H1 (cell line): ENCODE data around the gene ULK1. TPM values are rescaled to one million over a fixed set of nuclear protein-coding genes. Genes with fewer than 3 reads are reported as not detected.

ENCODE experiments used
- CTCF ChIA-PET: fragments of 300-600 bp; sonication (Branson Sonifier 250); formaldehyde crosslinking; loops from one replicate; lab custom pipeline; 2021; ENCODE audit not compliant: partially characterized antibody; lab: Charles Lee
- POLR2A ChIA-PET: fragments of 300-600 bp; sonication (Branson Sonifier 250); formaldehyde crosslinking; loops from one replicate; lab custom pipeline; 2021; ENCODE audit warnings: inconsistent platforms; ENCODE audit not compliant: partially characterized antibody; lab: Charles Lee
- DNase-seq, 2 experiments: peaks; one replicate each; pipeline versions ENCODE4 v3.0.0 to v3.0.0-alpha.2; 2010 to 2022; ENCODE audit warnings: low spot score in 2 of 2, low read depth in 1 of 2, mixed read lengths in 1 of 2
- FAIRE-seq: peaks from 2 replicates; lab custom pipeline; 2011; peaks lifted over from hg19 to GRCh38; lab: Jason Lieb, UNC
- H2AFZ ChIP-seq: 2 replicates; pipeline ENCODE4 v1.8.1; 2012; ENCODE audit warnings: low read length, inconsistent platforms
- H2AK5ac ChIP-seq: 2 replicates; pipeline ENCODE4 v1.6.1; 2013; ENCODE audit warnings: low read depth, low read length
- H2BK120ac ChIP-seq: replicated peaks from 2 replicates; pipeline ENCODE3; 2013; ENCODE audit warnings: low read depth, low read length, inconsistent platforms
- H2BK12ac ChIP-seq: 2 replicates; pipeline ENCODE4 v1.6.1; 2013; ENCODE audit warnings: low read depth, low read length
- H2BK15ac ChIP-seq: 2 replicates; pipeline ENCODE4 v1.6.1; 2013; ENCODE audit warnings: low read length
- H2BK20ac ChIP-seq: 2 replicates; pipeline ENCODE4 v1.6.1; 2013; ENCODE audit warnings: low read length
- H2BK5ac ChIP-seq: 2 replicates; pipeline ENCODE4 v1.6.1; 2013; ENCODE audit warnings: low read depth, low read length
- H3K14ac ChIP-seq: 2 replicates; pipeline ENCODE4 v1.6.1; 2013; ENCODE audit warnings: inconsistent platforms; ENCODE audit not compliant: insufficient read length
- H3K18ac ChIP-seq: 2 replicates; pipeline ENCODE4 v1.6.1; 2013; ENCODE audit warnings: low read length; ENCODE audit errors: extremely low read depth
- H3K23ac ChIP-seq: 2 replicates; pipeline ENCODE4 v1.6.1; 2013; ENCODE audit warnings: inconsistent platforms; ENCODE audit not compliant: insufficient read length
- H3K23me2 ChIP-seq: 2 replicates; pipeline ENCODE4 v1.6.1; 2013; ENCODE audit warnings: low read depth, low read length
- H3K27ac ChIP-seq: 2 replicates; pipeline ENCODE4 v1.6.1; 2011; ENCODE audit warnings: low read depth, low read length, inconsistent platforms
- H3K27me3 ChIP-seq, 4 experiments: replicated peaks in 1 of 4; 1 replicate in 1 of 4; 2 replicates in 3 of 4; pipeline versions ENCODE4 v1.6.1 to v1.8.1; 2011 to 2013; ENCODE audit warnings: low read length in 3 of 4, mild to moderate bottlenecking in 3 of 4, inconsistent platforms in 2 of 4, mixed read lengths in 2 of 4, moderate library complexity in 1 of 4; ENCODE audit not compliant: control insufficient read depth in 3 of 4, insufficient read depth in 3 of 4; ENCODE audit errors: extremely low read depth in 1 of 4
- H3K36me3 ChIP-seq, 4 experiments: 2 replicates each; pipeline versions ENCODE4 v1.6.1 to v1.8.1; 2011 to 2013; ENCODE audit warnings: mild to moderate bottlenecking in 4 of 4, low read length in 3 of 4, moderate library complexity in 2 of 4, control low read depth in 1 of 4, inconsistent platforms in 1 of 4; ENCODE audit not compliant: insufficient read depth in 4 of 4, control insufficient read depth in 2 of 4
- H3K4ac ChIP-seq: replicated peaks from 2 replicates; pipeline ENCODE3; 2013; ENCODE audit warnings: low read length, low read depth, mixed read lengths, inconsistent platforms; ENCODE audit not compliant: insufficient read length
- H3K4me1 ChIP-seq, 4 experiments: replicated peaks in 1 of 4; 1 replicate in 1 of 4; 2 replicates in 3 of 4; pipeline versions ENCODE4 v1.6.1 to v1.8.1; 2011 to 2013; ENCODE audit warnings: low read length in 3 of 4, inconsistent platforms in 2 of 4, mixed read lengths in 1 of 4; ENCODE audit not compliant: insufficient read depth in 4 of 4, control insufficient read depth in 3 of 4
- H3K4me2 ChIP-seq, 2 experiments: 2 replicates each; pipeline versions ENCODE4 v1.6.1 to v1.8.1; 2011 to 2013; ENCODE audit warnings: low read depth in 2 of 2, low read length in 2 of 2, control low read depth in 1 of 2, inconsistent platforms in 1 of 2, mild to moderate bottlenecking in 1 of 2; ENCODE audit not compliant: insufficient read depth in 1 of 2
- H3K4me3 ChIP-seq, 4 experiments: fragments of 200-600, 300-600 bp in 1 of 4; sonication (generic), shearing (Covaris generic), sonication (Bioruptor Twin) in 1 of 4; 2 replicates each; pipeline versions ENCODE4 v1.5.1 to v1.8.1; 2011 to 2016; ENCODE audit warnings: low read length in 4 of 4, low read depth in 3 of 4, control low read depth in 2 of 4, inconsistent platforms in 2 of 4, mild to moderate bottlenecking in 2 of 4, mixed read lengths in 1 of 4, moderate library complexity in 1 of 4; ENCODE audit not compliant: insufficient read depth in 2 of 4; ENCODE audit errors: extremely low read depth in 1 of 4
- H3K56ac ChIP-seq: replicated peaks from 2 replicates; pipeline ENCODE3; 2013; ENCODE audit warnings: low read depth, mild to moderate bottlenecking, mixed read lengths, low read length, inconsistent platforms; ENCODE audit not compliant: insufficient read length
- H3K79me1 ChIP-seq: 2 replicates; pipeline ENCODE4 v1.6.1; 2013; ENCODE audit warnings: low read depth, low read length, control low read depth
- H3K79me2 ChIP-seq, 2 experiments: 2 replicates each; pipeline versions ENCODE4 v1.6.1 to v1.8.1; 2012 to 2013; ENCODE audit warnings: low read length in 2 of 2, mild to moderate bottlenecking in 2 of 2, inconsistent platforms in 1 of 2; ENCODE audit not compliant: insufficient read depth in 2 of 2, control insufficient read depth in 1 of 2
- H3K9ac ChIP-seq, 4 experiments: replicated peaks in 1 of 4; 1 replicate in 1 of 4; 2 replicates in 3 of 4; pipeline versions ENCODE4 v1.6.1 to v1.8.1; 2011 to 2013; ENCODE audit warnings: low read depth in 3 of 4, low read length in 3 of 4, control low read depth in 2 of 4, mild to moderate bottlenecking in 2 of 4, moderate library complexity in 2 of 4, inconsistent platforms in 1 of 4; ENCODE audit errors: extremely low read depth in 1 of 4
- H3K9me3 ChIP-seq, 2 experiments: 2 replicates each; pipeline versions ENCODE4 v1.6.1 to v1.8.1; 2012 to 2013; ENCODE audit warnings: mild to moderate bottlenecking in 2 of 2, moderate library complexity in 2 of 2, control low read depth in 1 of 2, inconsistent platforms in 1 of 2, low read depth in 1 of 2, low read length in 1 of 2, mixed read lengths in 1 of 2; ENCODE audit not compliant: insufficient read depth in 2 of 2
- H4K20me1 ChIP-seq, 2 experiments: replicated peaks in 1 of 2; 2 replicates each; pipeline versions ENCODE3 to v1.8.1; 2011 to 2013; ENCODE audit warnings: inconsistent platforms in 2 of 2, low read length in 2 of 2, mild to moderate bottlenecking in 1 of 2; ENCODE audit not compliant: insufficient read depth in 2 of 2, control insufficient read depth in 1 of 2
- H4K5ac ChIP-seq: 2 replicates; pipeline ENCODE4 v1.6.1; 2013; ENCODE audit warnings: low read length, low read depth, mixed read lengths, inconsistent platforms; ENCODE audit not compliant: insufficient read length
- H4K8ac ChIP-seq: 2 replicates; pipeline ENCODE4 v1.8.0; 2013; ENCODE audit warnings: mild to moderate bottlenecking, moderate library complexity, low read length, inconsistent platforms; ENCODE audit not compliant: insufficient read depth; ENCODE audit errors: extremely low read depth
- H4K91ac ChIP-seq: replicated peaks from 2 replicates; pipeline ENCODE3; 2013; ENCODE audit warnings: low read length, mixed read lengths, inconsistent platforms; ENCODE audit not compliant: insufficient read length
- BCL11A ChIP-seq, 2 experiments: IDR thresholded peaks; one replicate each; pipeline ENCODE4 v1.6.1; 2011; ENCODE audit warnings: low read depth in 2 of 2, low read length in 2 of 2, mild to moderate bottlenecking in 2 of 2
- EP300 ChIP-seq, 2 experiments: IDR thresholded peaks; 1 replicate in 1 of 2; 2 replicates in 1 of 2; pipeline ENCODE4 v1.6.1; 2011 to 2012; ENCODE audit warnings: low read depth in 2 of 2, low read length in 2 of 2, mild to moderate bottlenecking in 2 of 2, borderline replicate concordance in 1 of 2, inconsistent platforms in 1 of 2, moderate library complexity in 1 of 2
- MAX ChIP-seq: IDR thresholded peaks from 2 replicates; pipeline ENCODE4 v1.6.1; 2012; ENCODE audit warnings: inconsistent platforms
- NANOG ChIP-seq: IDR thresholded peaks from 2 replicates; pipeline ENCODE4 v1.6.1; 2011; ENCODE audit warnings: low read length, low read depth, mild to moderate bottlenecking, inconsistent platforms; ENCODE audit not compliant: insufficient read depth, poor library complexity, severe bottlenecking
- POLR2AphosphoS5 ChIP-seq: IDR thresholded peaks from 2 replicates; pipeline ENCODE4 v1.6.1; 2011; ENCODE audit warnings: low read depth, low read length
- SIN3A ChIP-seq, 2 experiments: IDR thresholded peaks in 1 of 2; conservative IDR thresholded peaks in 1 of 2; 2 replicates each; pipeline ENCODE4 v1.6.1; 2011 to 2012; ENCODE audit warnings: low read length in 2 of 2, improper control_type of control experiment in 1 of 2, low read depth in 1 of 2, mild to moderate bottlenecking in 1 of 2
- TEAD4 ChIP-seq: IDR thresholded peaks from 2 replicates; pipeline ENCODE4 v1.6.1; 2012; ENCODE audit warnings: low read depth, low read length, inconsistent platforms, mixed read lengths
- WGBS, 2 experiments: shearing (Covaris generic) in 1 of 2; methylation state at CpG; one replicate each; pipeline versions ENCODE4 v1.1.6 to v1.1.7; 2013 to 2015; ENCODE audit warnings: low lambda C conversion rate in 2 of 2, mixed read lengths in 2 of 2, inconsistent platforms in 1 of 2, low coverage in 1 of 2, missing lambda C conversion rate in 1 of 2; ENCODE audit not compliant: insufficient replicate concordance in 2 of 2, insufficient coverage in 1 of 2, insufficient read length in 1 of 2; ENCODE audit errors: extremely low coverage in 1 of 2, missing lambda C conversion rate in 1 of 2; 5-methylcytosine and 5-hydroxymethylcytosine counted together
- polyA plus RNA-seq, 7 experiments: library from polyadenylated mRNA; depleted of rRNA in 3 of 7; stranded (reverse) in 5 of 7; unstranded in 2 of 7; fragments of >200 nt in 5 of 7; fragments of 200-250 nt in 2 of 7; gene quantifications; 1 replicate in 5 of 7; 2 replicates in 1 of 7; 4 replicates in 1 of 7; pipeline versions ENCODE4 v1.2.1 to v1.2.3, GENCODE V29; 2011 to 2013; ENCODE audit warnings: missing spikeins in 2 of 7, mixed read lengths in 2 of 7
- total RNA-seq: library from RNA; stranded (reverse); fragmentation: NEBNext Ultra II Directional; extraction: Animal tissue kit (Norgen Biotek cat#: 25700); gene quantifications from 2 replicates; pipeline ENCODE4 v1.2.1, GENCODE V29; 2021

Gene ULK1
- total and polyA plus RNA-seq, 2 of the 8 experiments (the other 6 are each of a cell fraction or from before 2014, with no cell fraction given), result 13.0 to 44.1 TPM

- Histone ChIP-seq H3K4me2 (no peak overlapping the region), H2AK5ac (no peak overlapping the region)
- TF ChIP-seq POLR2AphosphoS5 (no peak), EP300 (IDR thresholded peaks at IDR 0.05; ENCODE audit: borderline replicate concordance in 1 of 2, low read depth in 2 of 2, low read length in 2 of 2) (no peak), BCL11A (IDR thresholded peaks at IDR 0.05; ENCODE audit: low read depth in 2 of 2, low read length in 2 of 2) (no peak), SIN3A (conservative IDR thresholded peaks at IDR 0.05 in 1 of 2, IDR thresholded peaks at IDR 0.05 in 1 of 2; ENCODE audit: low read depth in 1 of 2, low read length in 2 of 2) (no peak), NANOG (no peak), TEAD4 (no peak), MAX (no peak)
These were observed 30.0 kb upstream of the ULK1 start for GRCh38 chr12:131864469-131864868.

More at GRCh38 chr12:131864469-131864868, 30.0 kb upstream of the ULK1 start:
- Histone ChIP-seq H4K8ac (no peak overlapping the region), H2BK12ac (no peak overlapping the region), H3K23ac (no peak overlapping the region), H4K20me1 (no peaks in the 10 kb centered on the region), H3K4ac (no peak overlapping the region), H3K23me2 (no peaks in the 10 kb centered on the region), H3K18ac (no peak overlapping the region), H3K79me1 (no peaks in the 10 kb centered on the region), H2BK20ac (no peak overlapping the region), H3K4me1 (peaks cover 0 to 19% (median 15%) of the 10 kb centered on the region in 4 experiments; a peak in 6 of 7 replicates), H3K27me3 (no peaks in the 10 kb centered on the region), H3K9ac (no peak overlapping the region), H3K27ac (no peak overlapping the region), H3K14ac (no peak overlapping the region), H2BK5ac (no peak overlapping the region), H3K4me3 (no peak overlapping the region), H2BK15ac (no peak overlapping the region), H4K5ac (no peak overlapping the region), H3K36me3 (no peaks in the 10 kb centered on the region), H2BK120ac (no peak overlapping the region), H4K91ac (no peak overlapping the region), H2AFZ (no peak overlapping the region), H3K79me2 (no peaks in the 10 kb centered on the region), H3K9me3 (no peaks in the 10 kb centered on the region), H3K56ac (no peak overlapping the region)
- DNase-seq, result no peak
- 92% methylated on average over 8 of the region's 8 CpGs; no CpG with 5 or more reads in 1 of the 2 experiments for WGBS, 2 experiments
- ChIA-PET CTCF (interaction anchor here (1.2 to 1.7 kb wide), 3 partner anchors 11 to 60 kb away, joined by 4 to 6 read pairs (median 4); no protein-coding TSS in a partner anchor), POLR2A (interaction anchor here (0.7 to 3.3 kb wide), 3 partner anchors 10 to 65 kb away, joined by 3 to 22 read pairs (median 6); partner anchors contain the start of gene PUS1)
- FAIRE-seq, result no peak
